Measurements from ENCODE around the gene RAB36. TPM values are rescaled to one million over a fixed set of nuclear protein-coding genes. Genes with fewer than 3 reads are reported as not detected.

The RAB36 gene
- total RNA-seq, 2 experiments from 2014 or later: 0.41 to 3.0 TPM

- no peak for DNase-seq (ENCODE audit: low spot score)
- Histone ChIP-seq H3K4me1 (ENCODE audit: insufficient read depth, low read length, poor library complexity, severe bottlenecking) (peaks cover 45% of the 10 kb centered on the region), H4K20me1 (ENCODE audit: insufficient read depth, low read length) (no peaks in the 10 kb centered on the region), H3K9me3 (ENCODE audit: low read length) (no peaks in the 10 kb centered on the region), H3K36me3 (ENCODE audit: insufficient read depth, low read length) (no peaks in the 10 kb centered on the region), H3K9me2 (ENCODE audit: insufficient read depth, low read length) (no peaks in the 10 kb centered on the region), H3K27ac (ENCODE audit: low read depth, low read length, poor library complexity, severe bottlenecking) (no peak overlapping the region), H3K4me3 (ENCODE audit: low read depth, low read length, poor library complexity, severe bottlenecking) (no peak overlapping the region), H3K79me2 (ENCODE audit: insufficient read depth, low read depth, low read length) (no peaks in the 10 kb centered on the region), H2AFZ (ENCODE audit: low read length) (no peak overlapping the region), H3K4me2 (ENCODE audit: low read length) (no peak overlapping the region)
- no TSS peak for BruUV-seq (replicated peaks)
- TF ChIP-seq EZH2phosphoT487 (IDR thresholded peaks at IDR 0.05; ENCODE audit: borderline replicate concordance, low read depth, low read length) (no peak), CTCF (conservative IDR thresholded peaks at IDR 0.05; ENCODE audit: low read length) (no peak)
- ChIA-PET CTCF (ENCODE audit: unreplicated experiment) (no interaction called here), POLR2A (interaction anchor here (1.4 kb wide), 1 partner anchor 12 kb away, joined by 4 read pairs; no protein-coding TSS in a partner anchor)
- intact Hi-C loops (cut with micrococcal nuclease; ENCODE audit: unreplicated experiment): no loop called here
Observed at GRCh38 chr22:23149743-23150238, 4.5 kb downstream of the RAB36 start.

- BruUV-seq (replicated peaks): no TSS peak
- H3K4me2 ChIP-seq (ENCODE audit: low read length): no peak overlapping the region
- DNase-seq (ENCODE audit: low spot score): no peak
- H3K9me3 ChIP-seq (ENCODE audit: low read length): no peaks in the 10 kb centered on the region
- peaks cover 42% of the 10 kb centered on the region for H3K4me1 ChIP-seq (ENCODE audit: insufficient read depth, low read length, poor library complexity, severe bottlenecking)
- intact Hi-C loops (cut with micrococcal nuclease; ENCODE audit: unreplicated experiment): no loop called here
- no peak overlapping the region for H3K27ac ChIP-seq (ENCODE audit: low read depth, low read length, poor library complexity, severe bottlenecking)
- no peaks in the 10 kb centered on the region for H3K36me3 ChIP-seq (ENCODE audit: insufficient read depth, low read length)
- ChIA-PET CTCF (ENCODE audit: unreplicated experiment) (no interaction called here), POLR2A (interaction anchor here (1.4 kb wide), 1 partner anchor 14 kb away, joined by 3 read pairs; no protein-coding TSS in a partner anchor)
- no peaks in the 10 kb centered on the region for H4K20me1 ChIP-seq (ENCODE audit: insufficient read depth, low read length)
- no peak for TF ChIP-seq EZH2phosphoT487 (IDR thresholded peaks at IDR 0.05; ENCODE audit: borderline replicate concordance, low read depth, low read length)
- no peak for TF ChIP-seq CTCF (conservative IDR thresholded peaks at IDR 0.05; ENCODE audit: low read length)
- no peak overlapping the region for H3K4me3 ChIP-seq (ENCODE audit: low read depth, low read length, poor library complexity, severe bottlenecking)
- H3K79me2 ChIP-seq (ENCODE audit: insufficient read depth, low read depth, low read length): no peaks in the 10 kb centered on the region
- no peaks in the 10 kb centered on the region for H3K9me2 ChIP-seq (ENCODE audit: insufficient read depth, low read length)
- no peak overlapping the region for H2AFZ ChIP-seq (ENCODE audit: low read length)
Observed at GRCh38 chr22:23150762-23151161, 5.5 kb downstream of the RAB36 start.

GRCh38 chr22:23151827-23152226 is 6.5 kb downstream of the RAB36 start:
- no peaks in the 10 kb centered on the region for H3K9me3 ChIP-seq (ENCODE audit: low read length)
- DNase-seq (ENCODE audit: low spot score): no peak
- H3K4me3 ChIP-seq (ENCODE audit: low read depth, low read length, poor library complexity, severe bottlenecking): no peak overlapping the region
- no peak overlapping the region for H3K4me2 ChIP-seq (ENCODE audit: low read length)
- ChIA-PET POLR2A (interaction anchor here (1.4 kb wide), 1 partner anchor 15 kb away, joined by 3 read pairs; no protein-coding TSS in a partner anchor), CTCF (ENCODE audit: unreplicated experiment) (no interaction called here)
- no peak overlapping the region for H3K27ac ChIP-seq (ENCODE audit: low read depth, low read length, poor library complexity, severe bottlenecking)
- no peaks in the 10 kb centered on the region for H3K79me2 ChIP-seq (ENCODE audit: insufficient read depth, low read depth, low read length)
- intact Hi-C loops (cut with micrococcal nuclease; ENCODE audit: unreplicated experiment): no loop called here
- no peaks in the 10 kb centered on the region for H3K36me3 ChIP-seq (ENCODE audit: insufficient read depth, low read length)
- H4K20me1 ChIP-seq (ENCODE audit: insufficient read depth, low read length): no peaks in the 10 kb centered on the region
- no TSS peak for BruUV-seq (replicated peaks)
- TF ChIP-seq EZH2phosphoT487 (IDR thresholded peaks at IDR 0.05; ENCODE audit: borderline replicate concordance, low read depth, low read length) (no peak), CTCF (conservative IDR thresholded peaks at IDR 0.05; ENCODE audit: low read length) (no peak)
- no peaks in the 10 kb centered on the region for H3K9me2 ChIP-seq (ENCODE audit: insufficient read depth, low read length)
- no peak overlapping the region for H2AFZ ChIP-seq (ENCODE audit: low read length)
- H3K4me1 ChIP-seq (ENCODE audit: insufficient read depth, low read length, poor library complexity, severe bottlenecking): peaks cover 50% of the 10 kb centered on the region
